ENCODE data around the gene NCOA1. TPM values are rescaled to one million over a fixed set of nuclear protein-coding genes. Genes with fewer than 3 reads are reported as not detected.

Gene NCOA1
- total and polyA plus RNA-seq, 10 of the 15 experiments (the other 5 are each of a cell fraction or from before 2014, with no cell fraction given): 1.8 to 35.6 (median 6.1) TPM

- TF ChIP-seq E2F8 (IDR thresholded peaks at IDR 0.05; ENCODE audit: low read depth, partially characterized antibody) (no peak), IKZF2 (IDR thresholded peaks at IDR 0.05) (peak; percentile 26 to 30; a peak in 2 of 4 replicates), BACH1 (IDR thresholded peaks at IDR 0.05; ENCODE audit: borderline replicate concordance) (no peak), ZBTB40 (IDR thresholded peaks at IDR 0.05; ENCODE audit: borderline replicate concordance) (no peak)
- TF ChIP-seq, protein P1, sequence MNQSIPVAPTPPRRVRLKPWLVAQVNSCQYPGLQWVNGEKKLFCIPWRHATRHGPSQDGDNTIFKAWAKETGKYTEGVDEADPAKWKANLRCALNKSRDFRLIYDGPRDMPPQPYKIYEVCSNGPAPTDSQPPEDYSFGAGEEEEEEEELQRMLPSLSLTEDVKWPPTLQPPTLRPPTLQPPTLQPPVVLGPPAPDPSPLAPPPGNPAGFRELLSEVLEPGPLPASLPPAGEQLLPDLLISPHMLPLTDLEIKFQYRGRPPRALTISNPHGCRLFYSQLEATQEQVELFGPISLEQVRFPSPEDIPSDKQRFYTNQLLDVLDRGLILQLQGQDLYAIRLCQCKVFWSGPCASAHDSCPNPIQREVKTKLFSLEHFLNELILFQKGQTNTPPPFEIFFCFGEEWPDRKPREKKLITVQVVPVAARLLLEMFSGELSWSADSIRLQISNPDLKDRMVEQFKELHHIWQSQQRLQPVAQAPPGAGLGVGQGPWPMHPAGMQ (IDR thresholded peaks at IDR 0.05; ENCODE audit: borderline replicate concordance): no peak
- TF ChIP-seq, protein P2, sequence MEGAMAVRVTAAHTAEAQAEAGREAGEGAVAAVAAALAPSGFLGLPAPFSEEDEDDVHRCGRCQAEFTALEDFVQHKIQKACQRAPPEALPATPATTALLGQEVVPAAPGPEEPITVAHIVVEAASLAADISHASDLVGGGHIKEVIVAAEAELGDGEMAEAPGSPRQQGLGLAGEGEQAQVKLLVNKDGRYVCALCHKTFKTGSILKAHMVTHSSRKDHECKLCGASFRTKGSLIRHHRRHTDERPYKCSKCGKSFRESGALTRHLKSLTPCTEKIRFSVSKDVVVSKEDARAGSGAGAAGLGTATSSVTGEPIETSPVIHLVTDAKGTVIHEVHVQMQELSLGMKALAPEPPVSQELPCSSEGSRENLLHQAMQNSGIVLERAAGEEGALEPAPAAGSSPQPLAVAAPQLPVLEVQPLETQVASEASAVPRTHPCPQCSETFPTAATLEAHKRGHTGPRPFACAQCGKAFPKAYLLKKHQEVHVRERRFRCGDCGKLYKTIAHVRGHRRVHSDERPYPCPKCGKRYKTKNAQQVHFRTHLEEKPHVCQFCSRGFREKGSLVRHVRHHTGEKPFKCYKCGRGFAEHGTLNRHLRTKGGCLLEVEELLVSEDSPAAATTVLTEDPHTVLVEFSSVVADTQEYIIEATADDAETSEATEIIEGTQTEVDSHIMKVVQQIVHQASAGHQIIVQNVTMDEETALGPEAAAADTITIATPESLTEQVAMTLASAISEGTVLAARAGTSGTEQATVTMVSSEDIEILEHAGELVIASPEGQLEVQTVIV (IDR thresholded peaks at IDR 0.05; ENCODE audit: borderline replicate concordance, partially characterized antibody): no peak
Observed at GRCh38 chr2:24586955-24587354, 95.9 kb downstream of the NCOA1 start (continued).

All from GM12878 (cell line).